BJ (cell line): ENCODE measurements around the gene MPZL2. TPM values are rescaled to one million over a fixed set of nuclear protein-coding genes. Genes with fewer than 3 reads are reported as not detected.

Experiments
- CTCF ChIA-PET: fragments of 350-600 bp; formaldehyde crosslinking; extraction: SDS; loops from one replicate; lab custom pipeline; 2021; ENCODE audit warnings: antibody characterized with exemption, inconsistent platforms; lab: Yijun Ruan, JAX
- POLR2A ChIA-PET: fragments of 300-600 bp; sonication (Branson Sonifier 250); formaldehyde crosslinking; extraction: SDS; loops from one replicate; lab custom pipeline; 2021; ENCODE audit warnings: antibody characterized with exemption; lab: Charles Lee
- DNase-seq: peaks from one replicate; pipeline ENCODE4 v3.0.0-alpha.2; 2011; ENCODE audit warnings: low read depth
- H3K27me3 ChIP-seq: 2 replicates; pipeline ENCODE4 v1.6.0; 2011; ENCODE audit warnings: low read length; ENCODE audit not compliant: control insufficient read depth, insufficient read depth
- H3K36me3 ChIP-seq: 2 replicates; pipeline ENCODE4 v1.5.1; 2011; ENCODE audit warnings: low read length; ENCODE audit not compliant: control insufficient read depth, insufficient read depth
- H3K4me3 ChIP-seq: 2 replicates; pipeline ENCODE4 v1.5.1; 2011; ENCODE audit warnings: low read depth, mild to moderate bottlenecking, control low read depth, low read length
- polyA plus RNA-seq: library from polyadenylated mRNA; depleted of rRNA; stranded (reverse); fragments of >200 nt; gene quantifications from 2 replicates; pipeline ENCODE4 v1.2.3, GENCODE V29; 2011; rRNA removed
- small RNA-seq: library from RNA; depleted of rRNA; stranded (forward); fragments of <200 nt; gene quantifications from one replicate; pipeline ENCODE3, GENCODE V24; 2012; ENCODE audit warnings: low replicate concordance, low read depth; ENCODE audit not compliant: insufficient read length
- TF ChIP-seq, protein P1 (sequence below): IDR thresholded peaks from 2 replicates; pipeline ENCODE4 v1.5.1; 2011; ENCODE audit warnings: low read depth, mild to moderate bottlenecking, control low read depth, inconsistent platforms, low read length, moderate library complexity; ENCODE audit not compliant: insufficient read depth

The MPZL2 gene
- polyA plus RNA-seq, 1 experiment, result not detected

DNA sequence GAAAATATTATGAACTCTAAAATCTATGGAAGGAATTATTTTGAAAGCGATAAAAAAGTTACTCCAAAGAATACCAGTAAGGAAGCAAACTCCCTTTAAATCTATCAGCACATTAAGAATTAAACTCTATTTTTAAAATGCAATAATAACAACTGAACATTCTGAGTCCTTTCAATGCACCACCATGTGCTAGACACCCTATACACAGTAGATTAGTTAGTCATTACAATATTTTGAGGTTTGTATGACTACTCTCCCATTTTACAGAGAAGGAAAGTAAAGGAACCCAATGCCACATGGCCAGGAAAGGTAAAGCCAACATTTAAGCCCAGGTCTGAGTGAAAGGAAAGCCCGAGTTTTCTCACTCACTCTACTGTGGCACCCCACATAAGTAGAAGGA is 57.0 kb downstream of the MPZL2 start:
- POLR2A ChIA-PET, result no interaction called here
- TF ChIP-seq, protein P1, sequence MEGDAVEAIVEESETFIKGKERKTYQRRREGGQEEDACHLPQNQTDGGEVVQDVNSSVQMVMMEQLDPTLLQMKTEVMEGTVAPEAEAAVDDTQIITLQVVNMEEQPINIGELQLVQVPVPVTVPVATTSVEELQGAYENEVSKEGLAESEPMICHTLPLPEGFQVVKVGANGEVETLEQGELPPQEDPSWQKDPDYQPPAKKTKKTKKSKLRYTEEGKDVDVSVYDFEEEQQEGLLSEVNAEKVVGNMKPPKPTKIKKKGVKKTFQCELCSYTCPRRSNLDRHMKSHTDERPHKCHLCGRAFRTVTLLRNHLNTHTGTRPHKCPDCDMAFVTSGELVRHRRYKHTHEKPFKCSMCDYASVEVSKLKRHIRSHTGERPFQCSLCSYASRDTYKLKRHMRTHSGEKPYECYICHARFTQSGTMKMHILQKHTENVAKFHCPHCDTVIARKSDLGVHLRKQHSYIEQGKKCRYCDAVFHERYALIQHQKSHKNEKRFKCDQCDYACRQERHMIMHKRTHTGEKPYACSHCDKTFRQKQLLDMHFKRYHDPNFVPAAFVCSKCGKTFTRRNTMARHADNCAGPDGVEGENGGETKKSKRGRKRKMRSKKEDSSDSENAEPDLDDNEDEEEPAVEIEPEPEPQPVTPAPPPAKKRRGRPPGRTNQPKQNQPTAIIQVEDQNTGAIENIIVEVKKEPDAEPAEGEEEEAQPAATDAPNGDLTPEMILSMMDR, result no peak

DNA sequence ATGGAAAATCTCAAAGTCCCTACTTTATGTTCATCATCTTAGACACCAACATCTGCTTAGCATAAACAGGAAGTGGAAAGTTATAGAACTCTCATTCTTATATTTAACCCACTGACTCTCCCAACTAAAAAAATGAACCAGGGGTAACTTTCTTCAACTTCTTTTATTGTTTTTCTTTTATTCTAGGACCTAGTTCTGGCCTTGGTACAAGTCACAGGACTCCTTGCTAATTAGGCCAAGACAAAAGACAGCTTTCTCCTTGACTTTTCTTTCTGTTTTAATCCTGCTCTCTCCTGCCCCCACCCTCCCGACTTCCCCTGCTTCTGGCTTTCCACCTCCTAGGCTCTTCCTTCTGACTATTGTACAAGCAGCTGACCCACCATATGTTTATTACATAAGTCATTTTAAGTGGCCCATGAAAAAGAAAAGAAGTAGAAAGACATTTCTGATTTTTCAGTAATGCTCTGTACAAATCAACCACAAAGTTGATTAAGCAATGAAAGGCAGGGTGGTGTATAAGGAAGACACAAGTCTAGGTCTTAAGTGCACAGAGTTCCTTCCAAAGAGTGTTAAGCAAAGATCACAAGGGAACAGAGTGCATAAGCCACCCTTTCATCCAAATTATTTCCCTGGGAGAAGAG is 57.6 kb downstream of the MPZL2 start:
- POLR2A ChIA-PET, result no interaction called here
- TF ChIP-seq, protein P1, result no peak
- H3K27me3 ChIP-seq, result peaks cover 11% of the 10 kb centered on the region
- CTCF ChIA-PET, result no interaction called here
- no peak for DNase-seq
- H3K36me3 ChIP-seq, result no peaks in the 10 kb centered on the region
- H3K4me3 ChIP-seq, result no peak overlapping the region

More for the DNA sequence above, 57.0 kb downstream of the MPZL2 start:
- peaks cover 10% of the 10 kb centered on the region for H3K27me3 ChIP-seq
- no peaks in the 10 kb centered on the region for H3K36me3 ChIP-seq
- no peak overlapping the region for H3K4me3 ChIP-seq
- CTCF ChIA-PET, result interaction anchor here (0.6 to 1.2 kb wide), 2 partner anchors 9 to 36 kb away, joined by 3 to 7 read pairs; no protein-coding TSS in a partner anchor
- no peak for DNase-seq

DNA sequence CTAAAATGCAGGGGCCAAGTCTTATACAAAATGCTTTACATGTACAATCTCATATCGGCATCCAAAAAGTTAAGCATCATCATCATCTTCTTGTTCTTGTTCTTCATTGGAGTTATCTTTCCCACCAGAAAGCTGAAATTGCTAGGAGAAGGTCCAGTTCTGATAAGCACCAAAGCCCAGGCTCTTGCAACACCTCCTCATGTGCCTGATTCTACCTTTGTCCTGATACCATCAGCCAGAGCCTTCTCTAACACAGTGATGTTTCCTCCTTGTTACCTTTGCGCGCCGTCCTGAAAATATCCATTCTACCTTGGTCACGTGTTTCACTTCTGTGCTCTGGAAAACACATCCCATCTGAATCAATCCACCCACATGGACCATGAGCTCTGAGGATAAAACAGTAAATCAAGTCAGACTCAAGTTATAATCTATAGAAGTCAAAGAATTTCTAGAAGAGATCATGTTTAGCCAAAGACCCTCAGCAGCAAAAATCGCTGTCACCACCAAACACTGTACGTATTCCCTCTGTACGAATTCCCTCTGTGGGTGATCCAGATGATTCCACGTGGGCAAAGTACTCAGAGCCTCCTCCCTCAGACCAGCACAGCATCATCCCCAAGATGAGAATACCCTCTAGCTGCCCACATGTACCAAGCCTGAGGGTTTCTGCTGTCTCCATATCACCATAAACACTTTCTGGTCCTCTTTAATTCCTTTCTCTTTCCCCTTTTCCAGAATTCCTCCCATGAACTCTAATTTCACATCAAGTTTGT is 58.3 kb downstream of the MPZL2 start:
- H3K4me3 ChIP-seq, result no peak overlapping the region
- CTCF ChIA-PET, result no interaction called here
- no peaks in the 10 kb centered on the region for H3K36me3 ChIP-seq
- DNase-seq, result no peak
- H3K27me3 ChIP-seq, result peaks cover 11% of the 10 kb centered on the region
- TF ChIP-seq, protein P1, result no peak
- POLR2A ChIA-PET, result no interaction called here

Small RNA genes within 50 kb of the gene (small RNA-seq; reads per million reads assigned to genes)
- not detected for gene HSPE1P18

Other genes with a start within 250 kb of the MPZL2 start
- gene TMPRSS4, start 187.2 kb downstream of the MPZL2 start, polyA plus RNA-seq, result not detected in 2 replicates
- gene SMIM35, start 177.3 kb downstream of the MPZL2 start, polyA plus RNA-seq, result not detected in 2 replicates
- gene SCN4B, start 111.5 kb downstream of the MPZL2 start, polyA plus RNA-seq, result 0.36 and 0.43 TPM in 2 replicates
- not detected in 2 replicates for gene SCN2B, start 87.7 kb downstream of the MPZL2 start, polyA plus RNA-seq
- not detected in 2 replicates for gene JAML, start 39.3 kb downstream of the MPZL2 start, polyA plus RNA-seq
- gene MPZL3, start 11.9 kb downstream of the MPZL2 start, polyA plus RNA-seq, result 0.39 and 0.53 TPM in 2 replicates
- not detected in 2 replicates for gene CD3E, start 40.4 kb upstream of the MPZL2 start, polyA plus RNA-seq
- gene CD3D, start 78.4 kb upstream of the MPZL2 start, polyA plus RNA-seq, result not detected in 2 replicates
- gene CD3G, start 80.0 kb upstream of the MPZL2 start, polyA plus RNA-seq, result not detected in 2 replicates
- gene UBE4A, start 95.3 kb upstream of the MPZL2 start, polyA plus RNA-seq, result 15.9 and 24.7 TPM in 2 replicates
- 170 and 266 TPM in 2 replicates for gene ATP5MG, start 137.3 kb upstream of the MPZL2 start, polyA plus RNA-seq
- gene KMT2A, start 172.2 kb upstream of the MPZL2 start, polyA plus RNA-seq, result 19.8 and 21.9 TPM in 2 replicates